Endothelial cell of umbilical vein (primary cell): ENCODE measurements around the gene GLUD2. TPM values are rescaled to one million over a fixed set of nuclear protein-coding genes. Genes with fewer than 3 reads are reported as not detected.

Experiments
- BruUV-seq: library from RNA; stranded (reverse); fragments of 400-500 nt; replicated peaks from 2 replicates; lab custom pipeline; 2021; lab: Mats Ljungman, UMichigan
- CTCF ChIA-PET: fragments of 300-600, 350-600 bp; sonication (Branson Sonifier 250); formaldehyde crosslinking; loops from one replicate; lab custom pipeline; 2021; ENCODE audit warnings: antibody characterized with exemption, inconsistent platforms; lab: Charles Lee
- POLR2A ChIA-PET: fragments of 300-600, 350-600 bp; sonication (Branson Sonifier 250); formaldehyde crosslinking; loops from one replicate; lab custom pipeline; 2021; ENCODE audit warnings: antibody characterized with exemption, inconsistent platforms; lab: Charles Lee
- DNase-seq: peaks from one replicate; pipeline ENCODE4 v3.0.0-alpha.2; 2011; ENCODE audit warnings: low read depth, low spot score
- FAIRE-seq: peaks from 2 replicates; lab custom pipeline; 2011; peaks lifted over from hg19 to GRCh38; lab: Jason Lieb, UNC
- H2AFZ ChIP-seq: 2 replicates; pipeline ENCODE4 v1.6.0; 2012; ENCODE audit warnings: low read depth, low read length, control low read depth, inconsistent platforms
- H3K27ac ChIP-seq: 2 replicates; pipeline ENCODE4 v1.5.1; 2011; ENCODE audit warnings: low read depth, mild to moderate bottlenecking, control low read depth, low read length, moderate library complexity; ENCODE audit not compliant: insufficient read depth
- H3K27me3 ChIP-seq, 2 experiments: 2 replicates each; pipeline versions ENCODE4 v1.6.0 to v1.6.1; 2011; ENCODE audit warnings: low read length in 2 of 2, mixed read lengths in 1 of 2; ENCODE audit not compliant: control insufficient read depth in 2 of 2, insufficient read depth in 2 of 2
- H3K36me3 ChIP-seq, 2 experiments: 2 replicates in 1 of 2; 3 replicates in 1 of 2; pipeline ENCODE4 v1.5.1; 2011; ENCODE audit warnings: low read length in 2 of 2, mild to moderate bottlenecking in 1 of 2, moderate library complexity in 1 of 2; ENCODE audit not compliant: control insufficient read depth in 2 of 2, insufficient read depth in 2 of 2; ENCODE audit errors: extremely low read depth in 1 of 2
- H3K4me1 ChIP-seq: 3 replicates; pipeline ENCODE4 v1.5.1; 2011; ENCODE audit warnings: mild to moderate bottlenecking, low read length; ENCODE audit not compliant: control insufficient read depth, insufficient read depth; ENCODE audit errors: extremely low read depth
- H3K4me2 ChIP-seq: 2 replicates; pipeline ENCODE4 v1.6.1; 2011; ENCODE audit warnings: low read length, control low read depth, mixed read lengths; ENCODE audit not compliant: insufficient read depth
- H3K4me3 ChIP-seq, 3 experiments: fragments of 200-600 bp in 1 of 3; sonication (generic), shearing (Covaris generic) in 1 of 3; replicated peaks in 1 of 3; 2 replicates each; pipeline ENCODE4 v1.5.1; 2011 to 2016; ENCODE audit warnings: control low read depth in 3 of 3, low read length in 3 of 3, mild to moderate bottlenecking in 2 of 3, inconsistent platforms in 1 of 3, low read depth in 1 of 3, moderate library complexity in 1 of 3; ENCODE audit not compliant: insufficient read depth in 1 of 3
- H3K79me2 ChIP-seq: 2 replicates; pipeline ENCODE4 v1.6.0; 2012; ENCODE audit warnings: low read length, inconsistent platforms; ENCODE audit not compliant: control insufficient read depth, insufficient read depth
- H3K9ac ChIP-seq: replicated peaks from 2 replicates; pipeline ENCODE3; 2011; ENCODE audit warnings: low read length, control low read depth; ENCODE audit not compliant: insufficient read depth; ENCODE audit errors: extremely low read depth
- H3K9me1 ChIP-seq: replicated peaks from 3 replicates; pipeline ENCODE4 v1.6.0; 2011; ENCODE audit warnings: mild to moderate bottlenecking, low read length; ENCODE audit not compliant: control insufficient read depth, insufficient read depth; ENCODE audit errors: extremely low read depth
- H3K9me3 ChIP-seq: replicated peaks from 2 replicates; pipeline ENCODE4 v1.5.1; 2012; ENCODE audit warnings: low read length, inconsistent platforms; ENCODE audit not compliant: control insufficient read depth, insufficient read depth
- H4K20me1 ChIP-seq: replicated peaks from 2 replicates; pipeline ENCODE3; 2011; ENCODE audit warnings: mild to moderate bottlenecking, low read length; ENCODE audit not compliant: control insufficient read depth, insufficient read depth; ENCODE audit errors: extremely low read depth
- FOS ChIP-seq: IDR thresholded peaks from 2 replicates; pipeline ENCODE4 v1.6.1; 2011; ENCODE audit warnings: mild to moderate bottlenecking, low read length, moderate library complexity, borderline replicate concordance; ENCODE audit not compliant: insufficient read depth
- JUN ChIP-seq: IDR thresholded peaks from 2 replicates; pipeline ENCODE4 v1.6.1; 2011; ENCODE audit warnings: borderline replicate concordance, low read depth; ENCODE audit not compliant: insufficient read length, insufficient read depth
- POLR2A ChIP-seq: IDR thresholded peaks from 2 replicates; pipeline ENCODE4 v1.6.1; 2012; ENCODE audit warnings: low read depth, mild to moderate bottlenecking, control low read depth, low read length
- POLR2AphosphoS5 ChIP-seq: IDR thresholded peaks from 2 replicates; pipeline ENCODE4 v1.6.1; 2012; ENCODE audit warnings: low read depth, mild to moderate bottlenecking, control low read depth, low read length, moderate library complexity; ENCODE audit not compliant: insufficient read depth
- dilution Hi-C: fragments of 300-500 bp; cut with MboI; formaldehyde crosslinking; loops from one replicate; pipeline ENCODE4 v1.15.0; 2019; ENCODE audit warnings: low sequenced_read_pairs; ENCODE audit not compliant: extremely low pct_ligation_motif_present
- intact Hi-C: fragments of 100-400 bp; cut with micrococcal nuclease; formaldehyde crosslinking; loops from one replicate; pipeline ENCODE4 v1.10.0; 2022
- polyA plus RNA-seq, 4 experiments: library from polyadenylated mRNA; depleted of rRNA in 3 of 4; stranded (reverse) in 3 of 4; unstranded in 1 of 4; fragments of >200 nt; gene quantifications; 2 replicates each; pipeline versions ENCODE4 v1.2.1 to v1.2.3, GENCODE V29; 2011 to 2012; ENCODE audit warnings: missing spikeins in 1 of 4
- total RNA-seq: library from RNA; stranded (reverse); gene quantifications from 2 replicates; pipeline ENCODE4 v1.2.3, GENCODE V29; 2021
- TF ChIP-seq, protein P1 (sequence below), 2 donors: IDR thresholded peaks; 1 replicate in 1 of 2; 2 replicates in 1 of 2; pipeline ENCODE4 v1.5.1; 2011; ENCODE audit warnings: low read length in 2 of 2, mild to moderate bottlenecking in 2 of 2, moderate library complexity in 2 of 2, control low read depth in 1 of 2, inconsistent platforms in 1 of 2, low read depth in 1 of 2; ENCODE audit not compliant: insufficient read depth in 1 of 2; ENCODE audit errors: extremely low read depth in 1 of 2
- TF ChIP-seq, protein P2 (sequence below): IDR thresholded peaks from 2 replicates; pipeline ENCODE4 v1.6.1; 2011; ENCODE audit not compliant: insufficient read depth, insufficient read length

Gene GLUD2
- total and polyA plus RNA-seq, 2 donors (not counting 3 experiments of a cell fraction or from before 2014, with no cell fraction given): 0.19 to 0.33 TPM

DNA sequence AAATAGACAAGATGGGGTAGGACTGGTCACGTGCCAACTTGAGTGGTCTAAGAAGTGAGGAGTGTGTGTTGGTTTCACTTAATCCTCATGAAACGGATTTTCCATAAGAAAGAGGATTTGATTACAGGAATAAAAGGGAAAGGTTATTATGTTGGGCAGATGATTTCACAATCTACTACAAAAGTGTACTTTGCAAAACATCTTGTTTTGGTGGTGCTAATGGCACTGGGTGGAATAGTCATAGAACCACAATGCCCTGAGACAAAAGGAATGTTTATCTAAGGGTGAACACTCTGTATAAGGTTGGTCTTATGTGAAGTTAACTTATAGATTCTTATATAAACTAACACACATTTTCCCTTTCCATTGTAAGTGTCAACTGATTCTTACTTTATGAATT is 45.6 kb downstream of the GLUD2 start:
- DNase-seq (no peak), FAIRE-seq (no peak)
- CTCF ChIA-PET: no interaction called here
- no peak overlapping the region for H3K4me3 ChIP-seq
- no peaks in the 10 kb centered on the region for H3K9me1 ChIP-seq
- intact Hi-C loops: no loop called here
- no peaks in the 10 kb centered on the region for H3K27me3 ChIP-seq
- H3K27ac ChIP-seq: no peak overlapping the region
- no peaks in the 10 kb centered on the region for H3K9me3 ChIP-seq
- no peaks in the 10 kb centered on the region for H3K79me2 ChIP-seq
- H2AFZ ChIP-seq: no peak overlapping the region
- H3K4me2 ChIP-seq: no peak overlapping the region
- no peak overlapping the region for H3K9ac ChIP-seq
- no TSS peak for BruUV-seq
- TF ChIP-seq, protein P1, sequence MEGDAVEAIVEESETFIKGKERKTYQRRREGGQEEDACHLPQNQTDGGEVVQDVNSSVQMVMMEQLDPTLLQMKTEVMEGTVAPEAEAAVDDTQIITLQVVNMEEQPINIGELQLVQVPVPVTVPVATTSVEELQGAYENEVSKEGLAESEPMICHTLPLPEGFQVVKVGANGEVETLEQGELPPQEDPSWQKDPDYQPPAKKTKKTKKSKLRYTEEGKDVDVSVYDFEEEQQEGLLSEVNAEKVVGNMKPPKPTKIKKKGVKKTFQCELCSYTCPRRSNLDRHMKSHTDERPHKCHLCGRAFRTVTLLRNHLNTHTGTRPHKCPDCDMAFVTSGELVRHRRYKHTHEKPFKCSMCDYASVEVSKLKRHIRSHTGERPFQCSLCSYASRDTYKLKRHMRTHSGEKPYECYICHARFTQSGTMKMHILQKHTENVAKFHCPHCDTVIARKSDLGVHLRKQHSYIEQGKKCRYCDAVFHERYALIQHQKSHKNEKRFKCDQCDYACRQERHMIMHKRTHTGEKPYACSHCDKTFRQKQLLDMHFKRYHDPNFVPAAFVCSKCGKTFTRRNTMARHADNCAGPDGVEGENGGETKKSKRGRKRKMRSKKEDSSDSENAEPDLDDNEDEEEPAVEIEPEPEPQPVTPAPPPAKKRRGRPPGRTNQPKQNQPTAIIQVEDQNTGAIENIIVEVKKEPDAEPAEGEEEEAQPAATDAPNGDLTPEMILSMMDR (IDR thresholded peaks at IDR 0.05; ENCODE audit: extremely low read depth in 1 of 2, insufficient read depth in 1 of 2, low read depth in 1 of 2, low read length in 2 of 2): no peak
- TF ChIP-seq POLR2A: no peak
- TF ChIP-seq, protein P2, sequence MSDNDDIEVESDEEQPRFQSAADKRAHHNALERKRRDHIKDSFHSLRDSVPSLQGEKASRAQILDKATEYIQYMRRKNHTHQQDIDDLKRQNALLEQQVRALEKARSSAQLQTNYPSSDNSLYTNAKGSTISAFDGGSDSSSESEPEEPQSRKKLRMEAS: no peak
- TF ChIP-seq FOS: no peak
- no peak for TF ChIP-seq JUN
- TF ChIP-seq POLR2AphosphoS5: no peak
- dilution Hi-C loops: no loop called here
- H3K36me3 ChIP-seq: no peaks in the 10 kb centered on the region
- no peaks in the 10 kb centered on the region for H4K20me1 ChIP-seq
- H3K4me1 ChIP-seq: no peaks in the 10 kb centered on the region
- POLR2A ChIA-PET: no interaction called here

Other genes with a start within 250 kb of the GLUD2 start
- gene CT47B1, start 171.7 kb upstream of the GLUD2 start, total RNA-seq: not detected in 2 replicates
- not detected in 2 replicates for gene CT47B1, start 171.7 kb upstream of the GLUD2 start, polyA plus RNA-seq
- not detected in 2 replicates for gene CT47A11, start 110.5 kb upstream of the GLUD2 start, total RNA-seq
- not detected in 2 replicates for gene CT47A11, start 110.5 kb upstream of the GLUD2 start, polyA plus RNA-seq
- not detected in 2 replicates for gene CT47A10, start 105.6 kb upstream of the GLUD2 start, total RNA-seq
- not detected in 2 replicates for gene CT47A10, start 105.6 kb upstream of the GLUD2 start, polyA plus RNA-seq
- gene CT47A9, start 100.7 kb upstream of the GLUD2 start, total RNA-seq: not detected in 2 replicates
- not detected in 2 replicates for gene CT47A9, start 100.7 kb upstream of the GLUD2 start, polyA plus RNA-seq
- not detected in 2 replicates for gene CT47A8, start 95.9 kb upstream of the GLUD2 start, total RNA-seq
- not detected in 2 replicates for gene CT47A8, start 95.9 kb upstream of the GLUD2 start, polyA plus RNA-seq
- gene CT47A7, start 91.0 kb upstream of the GLUD2 start, total RNA-seq: not detected in 2 replicates
- gene CT47A7, start 91.0 kb upstream of the GLUD2 start, polyA plus RNA-seq: not detected in 2 replicates
- not detected in 2 replicates for gene CT47A6, start 86.1 kb upstream of the GLUD2 start, total RNA-seq
- gene CT47A6, start 86.1 kb upstream of the GLUD2 start, polyA plus RNA-seq: not detected in 2 replicates
- gene CT47A5, start 81.3 kb upstream of the GLUD2 start, total RNA-seq: not detected in 2 replicates
- not detected in 2 replicates for gene CT47A5, start 81.3 kb upstream of the GLUD2 start, polyA plus RNA-seq
- not detected in 2 replicates for gene CT47A4, start 76.4 kb upstream of the GLUD2 start, total RNA-seq
- not detected in 2 replicates for gene CT47A4, start 76.4 kb upstream of the GLUD2 start, polyA plus RNA-seq
- gene CT47A3, start 71.5 kb upstream of the GLUD2 start, total RNA-seq: not detected in 2 replicates
- not detected in 2 replicates for gene CT47A3, start 71.5 kb upstream of the GLUD2 start, polyA plus RNA-seq
- not detected in 2 replicates for gene CT47A2, start 66.7 kb upstream of the GLUD2 start, total RNA-seq
- gene CT47A2, start 66.7 kb upstream of the GLUD2 start, polyA plus RNA-seq: not detected in 2 replicates
- gene CT47A1, start 61.9 kb upstream of the GLUD2 start, total RNA-seq: not detected in 2 replicates
- not detected in 2 replicates for gene CT47A1, start 61.9 kb upstream of the GLUD2 start, polyA plus RNA-seq